K562 (cell line): ENCODE measurements around the gene USB1. TPM values are rescaled to one million over a fixed set of nuclear protein-coding genes. Genes with fewer than 3 reads are reported as not detected.

ENCODE experiments used
- CEBPZ ChIP-seq: fragments of 150-350 bp; IDR thresholded peaks from 2 replicates; pipeline ENCODE4 v1.6.1; 2014; ENCODE audit warnings: low read depth, mild to moderate bottlenecking, low read length, borderline replicate concordance
- KLF13 ChIP-seq: fragments of 450-650 bp; IDR thresholded peaks from 2 replicates; pipeline ENCODE4 v1.6.1; 2016; ENCODE audit warnings: missing genetic modification characterization, low read depth, mild to moderate bottlenecking, missing compliant biosample characterization, moderate library complexity, borderline replicate concordance
- RBM39 ChIP-seq: fragments of 200-400 bp; formaldehyde crosslinking; optimal IDR thresholded peaks from 2 replicates; pipeline ENCODE3; 2018; ENCODE audit warnings: low read depth, low read length
- SP2 ChIP-seq: IDR thresholded peaks from 2 replicates; pipeline ENCODE4 v1.6.1; 2011; ENCODE audit warnings: mild to moderate bottlenecking, low read depth, low read length, moderate library complexity; ENCODE audit not compliant: poor library complexity, severe bottlenecking; ENCODE audit errors: extremely low read depth
- SUPT5H ChIP-seq: fragments of 450-650 bp; IDR thresholded peaks from 2 replicates; pipeline ENCODE4 v1.6.1; 2016
- TEAD1 ChIP-seq, 2 experiments: fragments of 450-650 bp in 1 of 2; sonication (generic) in 1 of 2; formaldehyde crosslinking; IDR thresholded peaks; 2 replicates each; pipeline versions ENCODE4 v1.4.0 to v1.8.0; 2020 to 2022; ENCODE audit warnings: mild to moderate bottlenecking in 2 of 2, missing genetic modification reagents in 1 of 2
- ZKSCAN1 ChIP-seq: fragments of 150-350 bp; IDR thresholded peaks from 2 replicates; pipeline ENCODE4 v1.6.1; 2016; ENCODE audit warnings: low read depth, low read length
- ZNF696 ChIP-seq: fragments of 250-450 bp; sonication (Bioruptor Pico); conservative IDR thresholded peaks from 2 replicates; pipeline ENCODE4 v1.4.0; 2020; ENCODE audit warnings: mild to moderate bottlenecking, moderate library complexity
- ZNF77 ChIP-seq: fragments of 250-450 bp; sonication (Bioruptor Pico); IDR thresholded peaks from 2 replicates; pipeline ENCODE4 v1.5.0; 2020
- polyA plus RNA-seq, 8 experiments: library from polyadenylated mRNA; depleted of rRNA in 4 of 8; stranded (reverse) in 5 of 8; unstranded in 3 of 8; fragments of >200 nt; fragmentation: Nextera tagmentation in 2 of 8; fragmentation: Illumina TruSeq in 1 of 8; extraction: Ambion mirVana in 2 of 8; extraction: Trizol in 1 of 8; gene quantifications; 2 replicates each; pipeline versions ENCODE4 v1.2.1 to v1.2.3, GENCODE V29; 2011 to 2014; ENCODE audit warnings: inconsistent platforms in 1 of 8, missing spikeins in 1 of 8
- total RNA-seq, 7 experiments: library from RNA; depleted of rRNA in 6 of 7; stranded (reverse); fragments of >200 nt in 6 of 7; fragmentation: Illumina TruSeq in 2 of 7; extraction: Trizol in 2 of 7; gene quantifications; 2 replicates each; pipeline versions ENCODE4 v1.2.1 to v1.2.3, GENCODE V29; 2011 to 2021; ENCODE audit warnings: low replicate concordance in 1 of 7

USB1 gene
- total and polyA plus RNA-seq, 9 of the 15 experiments (the other 6 are each of a cell fraction or from before 2014, with no cell fraction given) = 11.6 to 73.6 (median 19.4) TPM

GRCh38 chr16:57977418-57978069, 23.7 kb upstream of the USB1 start (continued):
- TF ChIP-seq CEBPZ = no peak
- no peak for TF ChIP-seq TEAD1 (CRISPR knock-in tag; IDR thresholded peaks at IDR 0.05)
- TF ChIP-seq SP2 = no peak
- TF ChIP-seq ZNF77 (CRISPR knock-in tag) = no peak
- TF ChIP-seq SUPT5H = no peak
- no peak for TF ChIP-seq RBM39
- TF ChIP-seq KLF13 (tag) = no peak
- TF ChIP-seq ZKSCAN1 = peak; percentile 97
- TF ChIP-seq ZNF696 (CRISPR knock-in tag) = no peak
